GM12873 (cell line): Measurements from ENCODE around the gene GIPC2.

ENCODE experiments used
- CTCF ChIP-seq: IDR thresholded peaks from 2 replicates; pipeline ENCODE4 v1.5.1; 2012; ENCODE audit warnings: low read depth, mild to moderate bottlenecking, moderate library complexity, low read length, control low read depth; ENCODE audit not compliant: insufficient read depth; ENCODE audit errors: missing control alignments

Gene GIPC2

GRCh38 chr1:78178816-78179215 is 133.1 kb downstream of the GIPC2 start:
- TF ChIP-seq CTCF: no peak

DNA sequence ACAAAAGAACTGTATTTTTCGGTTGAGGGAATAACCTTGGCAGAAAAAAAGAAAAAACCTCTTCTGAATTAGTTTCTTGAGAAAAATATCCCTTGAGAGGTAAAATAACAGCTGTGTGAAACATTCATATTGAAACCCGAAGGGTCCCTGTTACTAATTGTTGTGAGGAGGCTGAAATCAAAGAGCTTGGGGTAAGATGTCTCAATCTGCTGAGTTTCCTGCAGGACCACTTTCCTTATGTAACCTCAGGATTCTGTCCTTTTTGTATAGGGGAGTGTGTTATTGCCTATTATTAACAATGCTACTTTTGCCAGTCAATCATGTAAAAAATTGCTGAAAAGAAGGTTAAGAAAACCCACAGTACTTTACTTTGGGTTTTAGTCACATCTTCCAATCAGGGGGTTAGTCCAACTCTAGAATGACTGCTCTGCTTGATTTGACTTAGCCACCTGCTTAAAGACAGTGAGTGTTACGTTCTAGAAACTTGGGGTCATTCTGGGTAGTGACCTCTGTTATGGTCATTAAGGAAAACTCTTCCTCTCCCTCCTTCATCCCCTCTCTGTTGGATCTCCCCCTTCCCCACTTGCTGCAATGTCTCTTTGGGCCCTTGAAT is 138.8 kb downstream of the GIPC2 start:
- TF ChIP-seq CTCF: no peak
